ENCODE data around the gene FBN2.

GRCh38 chr5:128328446-128328845 lies 209.6 kb downstream of the FBN2 start:
- TF ChIP-seq, protein P1, sequence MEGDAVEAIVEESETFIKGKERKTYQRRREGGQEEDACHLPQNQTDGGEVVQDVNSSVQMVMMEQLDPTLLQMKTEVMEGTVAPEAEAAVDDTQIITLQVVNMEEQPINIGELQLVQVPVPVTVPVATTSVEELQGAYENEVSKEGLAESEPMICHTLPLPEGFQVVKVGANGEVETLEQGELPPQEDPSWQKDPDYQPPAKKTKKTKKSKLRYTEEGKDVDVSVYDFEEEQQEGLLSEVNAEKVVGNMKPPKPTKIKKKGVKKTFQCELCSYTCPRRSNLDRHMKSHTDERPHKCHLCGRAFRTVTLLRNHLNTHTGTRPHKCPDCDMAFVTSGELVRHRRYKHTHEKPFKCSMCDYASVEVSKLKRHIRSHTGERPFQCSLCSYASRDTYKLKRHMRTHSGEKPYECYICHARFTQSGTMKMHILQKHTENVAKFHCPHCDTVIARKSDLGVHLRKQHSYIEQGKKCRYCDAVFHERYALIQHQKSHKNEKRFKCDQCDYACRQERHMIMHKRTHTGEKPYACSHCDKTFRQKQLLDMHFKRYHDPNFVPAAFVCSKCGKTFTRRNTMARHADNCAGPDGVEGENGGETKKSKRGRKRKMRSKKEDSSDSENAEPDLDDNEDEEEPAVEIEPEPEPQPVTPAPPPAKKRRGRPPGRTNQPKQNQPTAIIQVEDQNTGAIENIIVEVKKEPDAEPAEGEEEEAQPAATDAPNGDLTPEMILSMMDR (IDR thresholded peaks at IDR 0.05): no peak
- TF ChIP-seq EP300 (IDR thresholded peaks at IDR 0.05): no peak
